Body of pancreas (tissue), 4 donors: ENCODE results near the gene MORC2. TPM values are rescaled to one million over a fixed set of nuclear protein-coding genes. Genes with fewer than 3 reads are reported as not detected.

Experiments used
- ATAC-seq: fragments of 150-250 bp; one replicate; pipeline ENCODE4 v1.9.1; 2016
- DNase-seq, 4 donors: peaks; one replicate each; pipeline ENCODE4 v3.0.0-alpha.2; 2019
- H3K27ac ChIP-seq, 4 donors: fragments of 200-600 bp; sonication (generic); 1 replicate in 3 of 4; 2 replicates in 1 of 4; pipeline versions ENCODE4 v1.5.1 to v1.6.1; 2016 to 2019; ENCODE audit warnings: mild to moderate bottlenecking in 1 of 4, mixed read lengths in 1 of 4, moderate library complexity in 1 of 4
- H3K27me3 ChIP-seq, 2 donors: fragments of 200-600 bp; sonication (generic); one replicate each; pipeline ENCODE4 v1.6.0; 2016; ENCODE audit warnings: mild to moderate bottlenecking in 1 of 2
- H3K36me3 ChIP-seq, 2 donors: fragments of 200-600 bp; sonication (generic); replicated peaks in 1 of 2; 2 replicates each; pipeline ENCODE4 v1.5.1; 2016; ENCODE audit warnings: low read depth in 2 of 2; ENCODE audit not compliant: insufficient read depth in 1 of 2
- H3K4me1 ChIP-seq: fragments of 200-600 bp; sonication (generic); one replicate; pipeline ENCODE4 v1.6.0; 2016
- H3K4me3 ChIP-seq, 2 donors: fragments of 200-600 bp; sonication (generic); 1 replicate in 1 of 2; 2 replicates in 1 of 2; pipeline ENCODE4 v1.5.1; 2016 to 2019
- H3K9me3 ChIP-seq, 3 donors: fragments of 200-600 bp; sonication (generic); 1 replicate in 2 of 3; 2 replicates in 1 of 3; pipeline ENCODE4 v1.5.1; 2016
- CTCF ChIP-seq, 7 experiments: fragments of 450-650 bp in 4 of 7; fragments of 200-600 bp in 3 of 7; sonication (generic) in 3 of 7; IDR thresholded peaks; one replicate each; pipeline ENCODE4 v1.5.1; 2016 to 2019; ENCODE audit warnings: antibody characterized with exemption in 7 of 7
- POLR2A ChIP-seq, 3 donors: fragments of 450-650 bp; IDR thresholded peaks; one replicate each; pipeline ENCODE4 v1.6.1; 2016; ENCODE audit warnings: antibody characterized with exemption in 3 of 3, mild to moderate bottlenecking in 2 of 3
- WGBS, 2 donors: methylation state at CpG; one replicate each; pipeline ENCODE4 v1.1.5; 2017; 5-methylcytosine and 5-hydroxymethylcytosine counted together
- intact Hi-C: fragments of 100-400 bp; cut with DNase I; formaldehyde crosslinking; loops from one replicate; pipeline ENCODE4 v1.15.1; 2023
- total RNA-seq, 2 donors: library from RNA; depleted of rRNA; stranded (reverse); fragments of >200 nt; gene quantifications; one replicate each; pipeline ENCODE4 v1.1.0, GENCODE V29; 2016

The MORC2 gene
- total RNA-seq, 2 donors from 2014 or later: 9.1 to 13.5 TPM

- no peak for DNase-seq
- ATAC-seq: no peak
- H3K36me3 ChIP-seq: peaks cover 8 to 37% of the 10 kb centered on the region in 2 donors
- 90 to 93% methylated on average over 3 to 10 of the region's 10 CpGs for WGBS, 2 donors
- intact Hi-C loops: loop anchor here (10.0 kb wide), 2 partner anchors 163 to 283 kb away; no protein-coding TSS in a partner anchor
- no peaks in the 10 kb centered on the region for H3K9me3 ChIP-seq
- H3K27ac ChIP-seq: no peak overlapping the region
- H3K4me1 ChIP-seq: no peaks in the 10 kb centered on the region
- H3K27me3 ChIP-seq: no peaks in the 10 kb centered on the region
- H3K4me3 ChIP-seq: no peak overlapping the region
- TF ChIP-seq POLR2A (IDR thresholded peaks at IDR 0.05) (no peak), CTCF (IDR thresholded peaks at IDR 0.05) (no peak)
Observed at GRCh38 chr22:30927806-30928205, 40.8 kb downstream of the MORC2 start.

- Histone ChIP-seq H3K27ac (no peak overlapping the region), H3K4me1 (peaks cover 4% of the 10 kb centered on the region), H3K36me3 (peaks cover 0 to 26% of the 10 kb centered on the region in 2 donors), H3K9me3 (no peaks in the 10 kb centered on the region), H3K27me3 (no peaks in the 10 kb centered on the region), H3K4me3 (no peak overlapping the region)
- ATAC-seq: no peak
- WGBS, 2 donors: 91% methylated on average over 4 of the region's 4 CpGs
- no peak for DNase-seq
- TF ChIP-seq CTCF (IDR thresholded peaks at IDR 0.05) (no peak), POLR2A (IDR thresholded peaks at IDR 0.05) (no peak)
- intact Hi-C loops: loop anchor here (10.0 kb wide), 2 partner anchors 162 to 282 kb away; no protein-coding TSS in a partner anchor
Observed at GRCh38 chr22:30926706-30927105, 41.9 kb downstream of the MORC2 start.

GRCh38 chr22:30925667-30926066 lies 42.9 kb downstream of the MORC2 start:
- H3K4me3 ChIP-seq: no peak overlapping the region
- no peak for TF ChIP-seq CTCF (IDR thresholded peaks at IDR 0.05)
- no peak for TF ChIP-seq POLR2A (IDR thresholded peaks at IDR 0.05)
- H3K9me3 ChIP-seq: no peaks in the 10 kb centered on the region
- DNase-seq (no peak), ATAC-seq (no peak)
- peaks cover 0 to 19% of the 10 kb centered on the region in 2 donors for H3K36me3 ChIP-seq
- 89 to 93% methylated on average over 5 of the region's 5 CpGs for WGBS, 2 donors
- intact Hi-C loops: loop anchor here (10.0 kb wide), 2 partner anchors 161 to 281 kb away; no protein-coding TSS in a partner anchor
- no peaks in the 10 kb centered on the region for H3K27me3 ChIP-seq
- peaks cover 13% of the 10 kb centered on the region for H3K4me1 ChIP-seq
- H3K27ac ChIP-seq: no peak overlapping the region

DNA sequence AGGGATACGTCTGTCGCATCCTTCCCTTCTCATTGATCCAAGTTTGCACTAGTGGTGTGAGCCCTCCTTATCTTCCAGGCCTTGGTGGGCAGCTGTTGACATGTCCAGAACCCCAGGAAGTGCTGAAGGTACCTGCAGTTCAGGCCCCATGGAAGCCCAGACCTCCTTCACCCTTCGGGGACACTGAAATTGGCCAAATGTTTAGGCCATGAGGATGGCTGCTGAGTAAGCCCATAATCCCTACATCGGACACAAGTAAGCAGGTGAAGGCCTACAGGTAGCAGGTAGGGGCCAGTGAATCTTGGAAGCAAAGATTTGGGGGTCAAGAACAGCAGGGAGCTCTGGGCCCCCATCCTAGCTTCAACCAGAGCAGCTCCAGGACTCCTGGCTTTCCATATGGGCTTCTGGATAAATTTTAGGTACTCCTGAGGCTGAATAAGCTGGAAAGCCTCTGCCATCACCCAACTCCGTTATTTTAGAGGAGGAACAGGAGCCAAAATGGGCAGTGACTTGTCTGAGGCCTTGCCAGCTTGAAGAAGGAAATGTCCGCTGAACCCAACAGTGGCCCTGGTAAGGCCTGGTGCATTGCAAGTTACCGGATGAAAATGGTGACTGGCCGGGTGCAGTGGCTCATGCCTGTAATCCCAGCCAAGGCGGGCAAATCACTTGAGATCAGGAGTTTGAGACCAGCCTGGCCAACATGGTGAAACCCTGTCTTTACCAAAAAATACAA lies 45.2 kb downstream of the MORC2 start:
- no peaks in the 10 kb centered on the region for H3K27me3 ChIP-seq
- H3K36me3 ChIP-seq: peaks cover 0 to 15% of the 10 kb centered on the region in 2 donors
- TF ChIP-seq POLR2A (IDR thresholded peaks at IDR 0.05) (no peak), CTCF (IDR thresholded peaks at IDR 0.05) (no peak)
- H3K4me1 ChIP-seq: peaks cover 22% of the 10 kb centered on the region
- intact Hi-C loops: loop anchor here (10.0 kb wide), 2 partner anchors 159 to 279 kb away; no protein-coding TSS in a partner anchor
- WGBS, 2 donors: 87 to 88% methylated on average over 7 to 9 of the region's 9 CpGs
- H3K4me3 ChIP-seq: no peak overlapping the region
- no peak for ATAC-seq
- H3K9me3 ChIP-seq: no peaks in the 10 kb centered on the region
- H3K27ac ChIP-seq: no peak overlapping the region
- DNase-seq: peak in 1 of 4 donors; percentile 5
